Fibroblast of the aortic adventitia (primary cell): ENCODE results near the gene PRSS56. TPM values are rescaled to one million over a fixed set of nuclear protein-coding genes. Genes with fewer than 3 reads are reported as not detected.

ENCODE experiments used
- DNase-seq: peaks from one replicate; pipeline ENCODE4 v3.0.0-alpha.2; 2010; ENCODE audit warnings: low read depth
- H3K4me3 ChIP-seq: 2 replicates; pipeline ENCODE4 v1.5.1; 2011; ENCODE audit warnings: low read depth, mild to moderate bottlenecking, control low read depth, low read length, moderate library complexity
- CTCF ChIP-seq: IDR thresholded peaks from 2 replicates; pipeline ENCODE4 v1.5.1; 2011; ENCODE audit warnings: mild to moderate bottlenecking, low read length, control low read depth, inconsistent platforms; ENCODE audit not compliant: insufficient read depth
- total RNA-seq: library from RNA; depleted of rRNA; stranded (reverse); fragments of >200 nt; gene quantifications from 2 replicates; pipeline ENCODE4 v1.2.3, GENCODE V29; 2012; ENCODE audit warnings: low replicate concordance

Gene PRSS56
- total RNA-seq, 1 donor = not detected

- H3K4me3 ChIP-seq = no peak overlapping the region
- DNase-seq = no peak
- TF ChIP-seq CTCF = no peak
Observed at GRCh38 chr2:232511336-232511890, 8.8 kb upstream of the PRSS56 start.

- DNase-seq = no peak
- TF ChIP-seq CTCF = no peak
- H3K4me3 ChIP-seq = no peak overlapping the region
Observed at GRCh38 chr2:232512602-232513001, 7.6 kb upstream of the PRSS56 start.

- DNase-seq = no peak
- TF ChIP-seq CTCF = no peak
- no peak overlapping the region for H3K4me3 ChIP-seq
Observed at GRCh38 chr2:232513353-232513752, 6.8 kb upstream of the PRSS56 start.

- no peak for TF ChIP-seq CTCF
- no peak overlapping the region for H3K4me3 ChIP-seq
- DNase-seq = no peak
Observed at GRCh38 chr2:232515639-232516038, 4.5 kb upstream of the PRSS56 start.

GRCh38 chr2:232516551-232516950 lies 3.6 kb upstream of the PRSS56 start:
- TF ChIP-seq CTCF = no peak
- no peak overlapping the region for H3K4me3 ChIP-seq
- DNase-seq = no peak

- H3K4me3 ChIP-seq = no peak overlapping the region
- no peak for TF ChIP-seq CTCF
- no peak for DNase-seq
Observed at GRCh38 chr2:232518844-232519243, 1.3 kb upstream of the PRSS56 start.

GRCh38 chr2:232520489-232520888 lies 301 bp downstream of the PRSS56 start:
- DNase-seq = no peak
- TF ChIP-seq CTCF = no peak
- no peak overlapping the region for H3K4me3 ChIP-seq
